Activated naive CD4-positive, alpha-beta T cell treated with anti-CD3 and anti-CD28 coated beads, Interleukin-2, amount 50 U/mL, for 72 hours (primary cell): ENCODE data around the gene KCTD2. TPM values are rescaled to one million over a fixed set of nuclear protein-coding genes. Genes with fewer than 3 reads are reported as not detected.
"Not testable (repeated sequence)": the region's sequence is repeated elsewhere in the genome, so short reads cannot be mapped to it uniquely, and the experiment has no call there.

Source experiments
- ATAC-seq, 2 donors: fragments of 150-1000 bp; cut with Tn5 transposase; 2 replicates each; pipeline ENCODE4 v1.10.0; 2021; ENCODE audit warnings: mild to moderate bottlenecking in 2 of 2, moderate library complexity in 2 of 2
- DNase-seq, 2 donors: peaks; one replicate each; pipeline ENCODE4 v3.0.0; 2021 to 2022; ENCODE audit warnings: low spot score in 2 of 2
- H3K27ac Mint-ChIP-seq, 2 donors: one replicate each; pipeline ENCODE4 v1.8.0; 2022; ENCODE audit warnings: mild to moderate bottlenecking in 2 of 2, mixed read lengths in 2 of 2
- H3K36me3 Mint-ChIP-seq, 2 donors: one replicate each; pipeline ENCODE4 v1.8.0; 2022; ENCODE audit warnings: mixed read lengths in 2 of 2
- H3K9me3 Mint-ChIP-seq, 2 donors: one replicate each; pipeline ENCODE4 v1.8.0; 2022; ENCODE audit warnings: mixed read lengths in 2 of 2
- total RNA-seq, 2 donors: library from RNA; stranded (reverse); gene quantifications; one replicate each; pipeline ENCODE4 v1.2.3, GENCODE V29; 2022

KCTD2 gene
- total RNA-seq, 2 donors from 2014 or later: 17.4 to 19.4 TPM

GRCh38 chr17:75064040-75064439 lies 17.0 kb downstream of the KCTD2 start:
- peak overlapping the region in 1 of 2 donors; percentile 63 for H3K27ac Mint-ChIP-seq
- DNase-seq (no peak), ATAC-seq (no peak)
- no peaks in the 10 kb centered on the region for H3K9me3 Mint-ChIP-seq
- peaks cover 5 to 22% of the 10 kb centered on the region in 2 donors for H3K36me3 Mint-ChIP-seq

GRCh38 chr17:75064460-75064859 lies 17.4 kb downstream of the KCTD2 start:
- H3K9me3 Mint-ChIP-seq: no peaks in the 10 kb centered on the region
- DNase-seq (no peak), ATAC-seq (no peak)
- peak overlapping the region in 1 of 2 donors; percentile 63 for H3K27ac Mint-ChIP-seq
- peaks cover 5 to 20% of the 10 kb centered on the region in 2 donors for H3K36me3 Mint-ChIP-seq

DNA sequence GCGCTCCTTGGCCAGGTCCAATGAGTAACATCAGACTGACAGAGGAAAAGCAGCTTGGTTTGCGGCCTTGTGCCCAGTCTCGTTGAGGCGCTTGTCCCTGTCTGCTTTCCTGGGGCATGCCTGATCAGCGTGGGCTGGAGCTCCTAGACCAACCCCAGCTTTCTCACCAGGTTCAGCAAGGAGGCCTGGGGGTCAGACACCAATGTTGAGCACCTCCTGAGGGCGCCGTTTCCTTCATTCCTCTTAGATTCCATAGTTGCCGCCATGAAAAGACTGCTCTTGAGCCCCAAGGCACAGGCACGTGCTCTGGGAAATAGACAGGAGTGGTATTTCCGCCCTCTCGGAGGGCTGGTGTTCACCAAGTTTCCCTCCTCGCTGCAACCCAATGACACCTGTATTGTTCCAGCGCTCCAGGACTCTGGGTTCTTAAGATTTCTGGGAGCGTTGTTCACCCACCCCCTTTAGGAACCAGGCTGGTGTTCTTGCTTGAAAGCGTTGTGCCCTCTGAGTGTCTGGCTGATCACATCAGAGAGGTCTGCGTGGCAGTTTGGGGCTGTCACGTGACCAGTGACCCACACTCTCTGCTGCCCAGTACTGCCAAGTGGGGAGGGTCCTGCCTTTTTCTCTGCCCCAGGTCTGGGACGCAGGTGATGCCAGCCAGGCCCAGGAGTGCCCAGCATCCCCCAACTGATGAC lies 18.0 kb downstream of the KCTD2 start:
- no peak for ATAC-seq
- H3K9me3 Mint-ChIP-seq: no peaks in the 10 kb centered on the region
- H3K36me3 Mint-ChIP-seq: peaks cover 5 to 15% of the 10 kb centered on the region in 2 donors
- peak overlapping the region; percentile 83 to 88 for H3K27ac Mint-ChIP-seq
- no peak for DNase-seq

DNA sequence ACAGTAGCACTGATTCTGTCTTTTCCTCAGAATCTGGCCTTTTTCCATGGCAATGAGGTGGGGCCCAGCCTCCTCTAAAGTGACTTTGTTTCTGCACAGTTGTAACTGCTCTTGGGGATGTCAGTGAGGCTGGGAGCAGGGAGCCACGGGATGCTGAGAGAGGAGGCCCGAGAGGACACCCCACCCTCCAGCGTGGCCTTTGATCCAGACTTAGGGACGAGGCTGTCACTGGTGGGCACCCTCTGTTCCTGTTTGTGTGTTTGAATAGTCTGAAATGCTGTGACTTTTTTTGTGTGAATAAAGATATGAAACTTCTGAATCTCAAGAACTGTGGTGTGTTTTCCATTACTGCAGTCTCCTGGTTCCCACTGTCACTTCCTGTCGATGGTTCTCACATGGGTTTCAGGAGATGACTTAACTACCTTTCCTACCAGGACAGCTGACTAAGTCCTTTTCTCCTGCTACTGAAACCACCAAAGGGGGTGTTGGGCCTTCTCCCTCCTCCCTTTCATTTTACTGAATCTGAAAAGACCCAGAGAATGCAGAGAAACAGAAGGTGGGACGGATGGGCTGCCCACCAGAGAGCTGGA lies 18.6 kb downstream of the KCTD2 start:
- Mint-ChIP-seq H3K9me3 (no peaks in the 10 kb centered on the region), H3K36me3 (peaks cover 5 to 13% of the 10 kb centered on the region in 2 donors), H3K27ac (peak overlapping the region; percentile 83 to 88)
- DNase-seq (no peak), ATAC-seq (peak; percentile 85 to 86)

- Mint-ChIP-seq H3K9me3 (no peaks in the 10 kb centered on the region), H3K27ac (peak overlapping the region; percentile 75 to 79), H3K36me3 (peaks cover 5 to 6% of the 10 kb centered on the region in 2 donors)
- DNase-seq: no peak
- peak; percentile 63 to 74 for ATAC-seq
Observed at GRCh38 chr17:75067856-75068255, 20.8 kb downstream of the KCTD2 start.

DNA sequence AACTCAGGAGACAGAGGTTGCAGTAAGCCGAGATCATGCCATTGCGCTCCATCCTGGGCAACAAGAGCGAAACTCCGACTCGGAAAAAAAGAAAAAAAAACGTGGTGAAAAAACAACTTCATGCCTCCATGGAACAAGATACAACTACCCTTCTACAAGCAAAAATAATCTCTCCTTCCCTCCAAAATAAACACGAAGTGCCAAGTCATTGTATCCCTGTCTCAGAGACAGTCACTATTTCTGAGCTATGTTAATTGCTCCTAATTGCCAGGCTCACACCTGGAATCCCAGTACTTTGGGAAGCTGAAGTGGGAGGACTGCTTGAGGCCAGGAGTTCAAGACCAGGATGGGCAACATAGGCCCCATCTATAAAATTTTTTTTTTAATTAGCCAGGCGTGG lies 21.7 kb downstream of the KCTD2 start:
- ATAC-seq: no peak
- H3K27ac Mint-ChIP-seq: no peak overlapping the region
- peaks cover 4 to 5% of the 10 kb centered on the region in 2 donors for H3K36me3 Mint-ChIP-seq

GRCh38 chr17:75069783-75070182 lies 22.8 kb downstream of the KCTD2 start:
- no peak for DNase-seq
- Mint-ChIP-seq H3K9me3 (no peaks in the 10 kb centered on the region), H3K36me3 (no peaks in the 10 kb centered on the region), H3K27ac (no peak overlapping the region)
- ATAC-seq: no peak

More for the DNA sequence above, 21.7 kb downstream of the KCTD2 start:
- no peaks in the 10 kb centered on the region for H3K9me3 Mint-ChIP-seq
- DNase-seq: no peak

DNA sequence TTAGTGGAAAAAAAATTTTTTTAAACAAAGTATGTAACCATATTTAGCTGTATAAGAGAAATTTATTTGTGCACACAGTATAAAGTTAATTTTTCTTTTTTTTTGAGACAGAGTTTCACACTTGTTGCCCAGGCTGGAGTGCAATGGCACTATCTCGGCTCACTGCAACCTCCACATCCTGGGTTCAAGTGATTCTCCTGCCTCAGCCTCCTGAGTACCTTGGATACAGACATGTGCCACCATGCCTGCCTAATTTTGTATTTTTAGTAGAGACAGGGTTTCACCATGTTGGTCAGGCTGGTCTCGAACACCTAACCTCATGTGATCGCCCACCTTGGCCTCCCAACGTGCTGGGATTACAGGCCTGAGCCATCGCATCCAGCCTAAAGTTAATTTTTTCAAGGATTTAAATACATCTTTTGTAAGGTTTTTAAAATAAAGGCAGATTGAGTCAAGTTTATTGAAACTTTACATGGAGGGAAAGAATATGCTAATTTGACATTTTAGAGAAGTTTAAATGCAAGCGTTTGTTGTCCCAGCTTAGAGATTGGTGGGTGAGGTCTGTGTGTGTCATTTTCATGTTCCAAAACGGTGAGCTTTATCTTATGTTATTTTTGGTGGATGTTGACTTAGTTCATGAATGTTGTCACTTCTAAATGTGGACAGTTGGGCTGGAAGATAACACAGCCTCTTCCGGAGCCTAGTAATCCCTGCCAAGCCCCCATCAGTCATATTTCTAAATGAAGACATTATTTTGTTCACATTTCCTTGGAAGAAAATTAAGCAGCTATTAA lies 24.6 kb downstream of the KCTD2 start:
- not testable (repeated sequence) for H3K9me3 Mint-ChIP-seq, H3K27ac Mint-ChIP-seq, ATAC-seq, H3K36me3 Mint-ChIP-seq, DNase-seq

DNA sequence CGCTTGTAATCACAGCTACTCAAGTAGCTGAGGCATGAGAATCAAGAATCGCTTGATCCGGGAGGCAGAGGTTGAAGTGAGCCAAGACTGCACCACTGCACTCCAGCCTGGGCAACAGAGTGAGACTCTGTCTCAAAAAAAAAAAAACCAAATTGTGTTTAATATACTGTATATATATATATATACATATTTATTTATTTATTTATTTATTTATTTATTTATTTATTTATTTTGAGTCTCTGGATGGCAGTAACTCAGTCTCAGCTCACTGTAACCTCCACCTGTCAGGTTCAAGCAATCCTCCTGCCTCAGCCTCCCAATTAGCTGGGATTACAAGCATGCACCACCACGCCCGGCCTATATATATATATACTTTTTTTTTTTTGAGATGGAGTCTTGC lies 25.9 kb downstream of the KCTD2 start:
- not testable (repeated sequence) for ATAC-seq, H3K9me3 Mint-ChIP-seq, DNase-seq, H3K36me3 Mint-ChIP-seq, H3K27ac Mint-ChIP-seq

DNA sequence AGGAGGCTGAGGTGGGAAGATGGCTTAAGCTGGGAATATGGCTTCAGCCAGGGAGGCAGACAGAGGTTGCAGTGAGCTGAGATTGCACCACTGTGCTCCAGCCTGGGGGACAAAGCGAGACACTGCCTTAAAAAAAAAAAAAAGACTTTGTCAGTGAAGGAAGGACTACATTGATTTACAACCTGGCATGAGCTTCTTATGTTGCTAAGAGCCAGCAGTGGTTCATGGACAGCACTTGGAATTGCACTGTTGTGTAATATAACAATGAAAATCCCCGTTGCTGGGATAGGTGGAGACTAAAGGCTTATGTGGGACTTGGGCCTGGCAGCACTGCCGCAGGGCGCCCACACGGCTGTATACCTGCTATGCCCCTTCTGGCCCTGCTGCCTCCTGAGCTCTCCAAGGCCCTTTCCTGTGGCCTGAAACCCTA lies 26.6 kb downstream of the KCTD2 start:
- Mint-ChIP-seq H3K9me3 (no peaks in the 10 kb centered on the region), H3K27ac (peak overlapping the region in 1 of 2 donors; percentile 55), H3K36me3 (no peaks in the 10 kb centered on the region)
- ATAC-seq: no peak
- no peak for DNase-seq

DNA sequence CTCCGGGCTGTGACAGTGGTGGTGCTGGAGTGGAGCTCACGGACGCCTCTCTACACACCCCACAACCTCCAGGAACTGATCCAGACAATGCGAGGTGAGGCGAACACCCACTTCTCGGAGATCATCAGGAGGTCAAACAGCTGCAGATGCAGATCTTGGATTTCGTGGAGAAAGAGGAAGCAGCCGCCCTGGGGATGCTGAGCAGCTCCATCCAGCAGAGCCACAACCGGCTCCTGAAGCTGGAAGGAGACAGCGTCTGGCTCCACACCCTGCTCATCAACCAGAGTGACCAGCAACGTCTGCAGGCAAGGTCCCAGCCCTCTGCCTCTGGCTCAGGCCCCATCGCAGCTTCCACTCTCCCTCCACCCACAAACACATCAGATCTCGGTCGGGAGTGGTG lies 27.5 kb downstream of the KCTD2 start:
- ATAC-seq: no peak
- no peaks in the 10 kb centered on the region for H3K9me3 Mint-ChIP-seq
- H3K27ac Mint-ChIP-seq: no peak overlapping the region
- DNase-seq: no peak
- H3K36me3 Mint-ChIP-seq: no peaks in the 10 kb centered on the region

DNA sequence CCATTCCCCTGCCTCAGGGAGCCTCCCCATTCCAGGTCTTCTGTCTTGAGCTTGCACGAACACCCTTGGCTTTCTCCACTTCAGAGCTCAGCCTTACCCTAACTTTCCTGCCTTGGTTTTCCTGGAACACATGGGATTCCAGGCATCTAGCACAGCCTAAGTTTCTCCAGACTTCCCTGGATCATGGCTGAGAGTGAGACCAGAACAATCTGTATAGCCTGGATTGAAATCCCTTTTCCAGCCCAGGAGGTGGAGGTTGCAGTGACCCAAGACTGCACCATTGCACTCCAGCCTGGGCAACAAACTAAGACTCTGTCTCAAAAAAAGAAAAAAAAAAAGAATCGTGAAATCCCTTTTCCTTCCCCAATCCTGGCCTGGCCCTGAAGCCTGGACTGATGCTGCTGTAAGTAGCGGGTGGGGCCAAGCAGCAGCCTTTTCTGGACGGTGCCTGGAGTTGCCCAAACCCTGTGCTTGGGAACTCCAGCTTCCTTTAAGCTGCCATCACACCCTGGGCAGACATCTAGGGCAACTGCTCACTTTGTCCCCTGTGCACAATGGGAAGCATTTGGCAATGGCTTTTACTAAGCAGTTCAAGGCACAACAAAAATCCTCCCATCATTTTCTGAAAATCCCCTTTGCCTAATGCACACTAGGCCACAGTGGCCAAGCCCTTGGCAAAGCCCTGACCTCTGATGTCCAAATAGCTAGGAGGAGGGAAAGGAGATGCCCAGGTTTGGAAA lies 28.7 kb downstream of the KCTD2 start:
- no peaks in the 10 kb centered on the region for H3K9me3 Mint-ChIP-seq
- H3K36me3 Mint-ChIP-seq: no peaks in the 10 kb centered on the region
- DNase-seq (no peak), ATAC-seq (no peak)
- H3K27ac Mint-ChIP-seq: peak overlapping the region in 1 of 2 donors; percentile 33

DNA sequence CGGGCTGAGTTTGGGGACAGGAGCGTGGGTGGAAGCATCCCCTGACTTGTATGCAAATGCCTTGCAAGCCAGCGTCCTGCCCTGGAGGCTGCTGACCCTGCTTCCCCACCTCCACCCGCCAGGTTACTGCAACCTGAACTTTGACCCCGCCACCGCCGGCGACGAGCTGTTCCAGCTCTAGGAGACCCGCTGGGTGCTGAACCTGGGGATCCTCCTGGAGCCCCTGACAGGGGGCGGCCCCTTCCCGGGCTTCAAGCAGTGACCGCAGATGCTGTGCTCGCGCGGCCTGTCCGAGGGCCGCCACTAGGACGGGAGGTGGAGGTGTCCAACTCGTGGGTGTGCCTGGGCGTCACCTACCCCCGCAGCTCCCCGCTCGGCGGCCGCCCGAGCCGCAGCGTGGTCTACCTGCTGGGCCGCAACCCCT lies 30.1 kb downstream of the KCTD2 start:
- no peak for DNase-seq
- Mint-ChIP-seq H3K27ac (peak overlapping the region in 1 of 2 donors; percentile 72), H3K36me3 (no peaks in the 10 kb centered on the region), H3K9me3 (no peaks in the 10 kb centered on the region)
- ATAC-seq: no peak

GRCh38 chr17:75077496-75078283 lies 30.7 kb downstream of the KCTD2 start:
- DNase-seq (peak; percentile 42 to 73), ATAC-seq (peak; percentile 76 to 92)
- Mint-ChIP-seq H3K36me3 (no peaks in the 10 kb centered on the region), H3K9me3 (no peaks in the 10 kb centered on the region), H3K27ac (peak overlapping the region in 1 of 2 donors; percentile 72)

DNA sequence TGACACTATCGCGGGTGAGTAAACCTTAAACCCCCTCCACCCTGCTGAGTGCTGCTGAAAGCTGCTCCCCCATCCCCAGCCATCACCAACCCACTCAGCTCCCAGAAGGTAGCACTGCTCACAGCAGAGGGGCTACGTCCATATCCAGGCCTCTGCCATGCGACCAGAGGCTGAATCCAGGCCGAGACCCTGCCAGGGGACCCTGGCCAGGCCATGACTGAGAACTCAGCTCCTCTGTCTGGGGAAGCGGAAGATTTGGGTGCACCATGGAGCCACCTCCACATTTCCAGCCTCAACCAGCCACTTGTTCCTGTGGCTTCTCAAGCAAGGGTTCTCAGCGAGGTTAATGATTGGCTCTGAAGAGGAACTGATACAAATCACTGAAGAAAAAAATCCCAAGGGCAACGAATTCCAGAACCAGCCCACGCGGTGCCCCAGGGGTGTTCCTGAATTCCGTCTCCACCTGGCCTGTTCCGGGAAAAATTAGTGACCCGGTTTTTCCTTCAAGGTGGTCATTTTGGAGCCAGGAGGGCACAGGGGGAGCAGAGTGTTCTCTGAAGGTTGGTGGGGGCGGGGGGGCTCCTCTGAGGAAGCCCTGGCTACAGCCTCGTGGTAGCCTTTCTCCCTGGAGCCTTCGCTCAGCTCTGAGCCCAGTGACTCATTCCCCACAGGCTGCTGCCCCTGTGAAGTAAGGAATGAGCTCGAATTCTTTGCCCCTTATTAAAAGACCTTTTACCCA lies 31.4 kb downstream of the KCTD2 start:
- ATAC-seq (peak in 1 of 2 donors; percentile 27), DNase-seq (no peak)
- H3K27ac Mint-ChIP-seq: no peak overlapping the region
- H3K9me3 Mint-ChIP-seq: no peaks in the 10 kb centered on the region
- H3K36me3 Mint-ChIP-seq: no peaks in the 10 kb centered on the region
